Neuronal stem cell (in vitro differentiated cells): ENCODE results near the gene CAPN12.
"Not testable (repeated sequence)": the region's sequence is repeated elsewhere in the genome, so short reads cannot be mapped to it uniquely, and the experiment has no call there.

Source experiments
- DNase-seq: peaks from one replicate; pipeline ENCODE4 v3.0.0-alpha.2; 2013; ENCODE audit warnings: low spot score
- H2AFZ ChIP-seq: one replicate; pipeline ENCODE4 v1.6.1; 2013; ENCODE audit warnings: mild to moderate bottlenecking, low read length, inconsistent platforms
- H2AK5ac ChIP-seq: 2 replicates; pipeline ENCODE4 v1.6.1; 2013; ENCODE audit warnings: low read depth, mild to moderate bottlenecking, inconsistent platforms, low read length, moderate library complexity, mixed read lengths
- H2BK120ac ChIP-seq: 2 replicates; pipeline ENCODE4 v1.6.1; 2013; ENCODE audit warnings: low read depth, mild to moderate bottlenecking, inconsistent platforms, low read length, moderate library complexity, mixed read lengths
- H2BK12ac ChIP-seq: one replicate; pipeline ENCODE4 v1.6.1; 2013; ENCODE audit warnings: low read length, inconsistent platforms
- H2BK15ac ChIP-seq: 2 replicates; pipeline ENCODE4 v1.6.1; 2013; ENCODE audit warnings: mild to moderate bottlenecking, low read length, inconsistent platforms, mixed read lengths
- H2BK5ac ChIP-seq: one replicate; pipeline ENCODE4 v1.6.1; 2013; ENCODE audit warnings: inconsistent platforms, mild to moderate bottlenecking, low read length, moderate library complexity
- H3K14ac ChIP-seq: one replicate; pipeline ENCODE4 v1.6.1; 2013; ENCODE audit warnings: low read length, inconsistent platforms
- H3K18ac ChIP-seq: 2 replicates; pipeline ENCODE4 v1.6.1; 2013; ENCODE audit warnings: low read length, inconsistent platforms
- H3K23ac ChIP-seq: 2 replicates; pipeline ENCODE4 v1.6.1; 2013; ENCODE audit warnings: low read depth, mild to moderate bottlenecking, mixed read lengths, low read length, inconsistent platforms; ENCODE audit not compliant: poor library complexity
- H3K27ac ChIP-seq: replicated peaks from 3 replicates; pipeline ENCODE4 v1.5.1; 2013; ENCODE audit warnings: low read length, inconsistent platforms
- H3K27me3 ChIP-seq, 3 experiments: 2 replicates each; pipeline ENCODE4 v1.6.1; 2013; ENCODE audit warnings: low read length in 3 of 3, mild to moderate bottlenecking in 2 of 3, inconsistent platforms in 1 of 3, low read depth in 1 of 3, mixed read lengths in 1 of 3, moderate library complexity in 1 of 3; ENCODE audit not compliant: control insufficient read depth in 3 of 3, insufficient read depth in 3 of 3
- H3K36me3 ChIP-seq, 2 donors: replicated peaks in 1 of 2; 2 replicates each; pipeline ENCODE4 v1.6.1; 2013; ENCODE audit warnings: low read length in 2 of 2; ENCODE audit not compliant: control insufficient read depth in 2 of 2, insufficient read depth in 2 of 2
- H3K4ac ChIP-seq: 2 replicates; pipeline ENCODE4 v1.6.1; 2013; ENCODE audit warnings: inconsistent platforms, mild to moderate bottlenecking, low read length, moderate library complexity
- H3K4me1 ChIP-seq, 2 donors: 1 replicate in 1 of 2; 2 replicates in 1 of 2; pipeline ENCODE4 v1.6.1; 2013; ENCODE audit warnings: low read length in 2 of 2, low read depth in 1 of 2; ENCODE audit not compliant: control insufficient read depth in 2 of 2, insufficient read depth in 1 of 2
- H3K4me2 ChIP-seq: one replicate; pipeline ENCODE4 v1.6.1; 2013; ENCODE audit warnings: mild to moderate bottlenecking, low read length, inconsistent platforms; ENCODE audit not compliant: insufficient read depth, poor library complexity, severe bottlenecking
- H3K4me3 ChIP-seq, 2 donors: 2 replicates each; pipeline ENCODE4 v1.5.1; 2013; ENCODE audit warnings: low read length in 2 of 2, mild to moderate bottlenecking in 2 of 2, inconsistent platforms in 1 of 2, moderate library complexity in 1 of 2
- H3K79me1 ChIP-seq: one replicate; pipeline ENCODE4 v1.6.1; 2013; ENCODE audit warnings: low read depth, mild to moderate bottlenecking, inconsistent platforms, low read length, moderate library complexity
- H3K9ac ChIP-seq: one replicate; pipeline ENCODE4 v1.6.1; 2013; ENCODE audit warnings: mild to moderate bottlenecking, low read depth, low read length, inconsistent platforms; ENCODE audit not compliant: poor library complexity
- H3K9me3 ChIP-seq, 2 donors: replicated peaks in 1 of 2; 2 replicates each; pipeline versions ENCODE3 to v1.6.1; 2013; ENCODE audit warnings: low read length in 2 of 2, mild to moderate bottlenecking in 2 of 2, inconsistent platforms in 1 of 2, low read depth in 1 of 2, mixed read lengths in 1 of 2, moderate library complexity in 1 of 2; ENCODE audit not compliant: control insufficient read depth in 2 of 2, insufficient read depth in 1 of 2
- H4K8ac ChIP-seq: one replicate; pipeline ENCODE4 v1.6.1; 2013; ENCODE audit warnings: low read depth, mild to moderate bottlenecking, inconsistent platforms, low read length, moderate library complexity
- H4K91ac ChIP-seq: one replicate; pipeline ENCODE4 v1.6.1; 2013; ENCODE audit warnings: low read length, low read depth, mild to moderate bottlenecking, inconsistent platforms; ENCODE audit not compliant: poor library complexity
- WGBS, 2 donors: extraction: QIAGEN DNeasy Blood & Tissue Kit; methylation state at CpG; one replicate each; pipeline ENCODE4 v1.1.7; 2013; ENCODE audit warnings: missing lambda C conversion rate in 2 of 2, mixed read lengths in 1 of 2; ENCODE audit not compliant: insufficient read length in 2 of 2, insufficient replicate concordance in 1 of 2; ENCODE audit errors: extremely low coverage in 2 of 2; 5-methylcytosine and 5-hydroxymethylcytosine counted together

CAPN12 gene

GRCh38 chr19:38770228-38770948 lies 26.1 kb upstream of the CAPN12 start:
- H3K9me3 ChIP-seq, DNase-seq, H4K8ac ChIP-seq, H3K27ac ChIP-seq, H2AK5ac ChIP-seq, H3K79me1 ChIP-seq, H3K4me2 ChIP-seq, H3K14ac ChIP-seq, H2BK120ac ChIP-seq, H3K9ac ChIP-seq, H3K4me1 ChIP-seq, H2BK12ac ChIP-seq, H3K36me3 ChIP-seq, H3K4me3 ChIP-seq, H2BK5ac ChIP-seq, H3K27me3 ChIP-seq, H3K4ac ChIP-seq, H2BK15ac ChIP-seq, H4K91ac ChIP-seq, H3K18ac ChIP-seq, H3K23ac ChIP-seq: not testable (repeated sequence)
- peak overlapping the region; percentile 80 for H2AFZ ChIP-seq
- no CpG with 5 or more reads among the region's 58 CpGs for WGBS, 2 donors

- Histone ChIP-seq H2BK5ac (no peak overlapping the region), H2BK12ac (no peak overlapping the region), H4K8ac (no peak overlapping the region), H3K4ac (no peak overlapping the region), H3K14ac (no peak overlapping the region), H3K79me1 (peaks cover 2% of the 10 kb centered on the region), H3K9me3 (no peaks in the 10 kb centered on the region), H3K4me1 (no peaks in the 10 kb centered on the region), H3K4me2 (no peak overlapping the region), H2BK15ac (peak overlapping the region; percentile 49), H2AFZ (peak overlapping the region; percentile 80), H2BK120ac (peak overlapping the region; percentile 18), H3K27me3 (peaks cover 0 to 5% (median 2%) of the 10 kb centered on the region in 3 experiments), H2AK5ac (no peak overlapping the region), H3K23ac (no peak overlapping the region), H3K9ac (no peak overlapping the region), H4K91ac (no peak overlapping the region), H3K4me3 (no peak overlapping the region), H3K27ac (no peak overlapping the region), H3K18ac (peak overlapping the region; percentile 90), H3K36me3 (no peaks in the 10 kb centered on the region)
- no CpG with 5 or more reads among the region's 42 CpGs for WGBS, 2 donors
- DNase-seq = no peak
These were observed 25.4 kb upstream of the CAPN12 start for GRCh38 chr19:38769635-38770211.

- WGBS, 2 donors = no CpG with 5 or more reads among the region's 10 CpGs
- Histone ChIP-seq H4K91ac (no peak overlapping the region), H3K36me3 (no peaks in the 10 kb centered on the region)
These were observed 22.2 kb upstream of the CAPN12 start for GRCh38 chr19:38766276-38767047.

GRCh38 chr19:38765214-38765613 lies 20.9 kb upstream of the CAPN12 start:
- Histone ChIP-seq H3K4me2 (no peak overlapping the region), H3K18ac (no peak overlapping the region), H3K14ac (no peak overlapping the region), H3K4ac (no peak overlapping the region), H2AK5ac (no peak overlapping the region), H2BK120ac (no peak overlapping the region), H2AFZ (no peak overlapping the region), H3K4me3 (no peak overlapping the region), H2BK15ac (no peak overlapping the region), H4K8ac (no peak overlapping the region), H3K23ac (no peak overlapping the region), H3K27ac (no peak overlapping the region), H3K9ac (no peak overlapping the region), H3K79me1 (peaks cover 2% of the 10 kb centered on the region), H2BK5ac (no peak overlapping the region), H2BK12ac (no peak overlapping the region), H3K9me3 (no peaks in the 10 kb centered on the region), H4K91ac (no peak overlapping the region), H3K36me3 (no peaks in the 10 kb centered on the region), H3K27me3 (no peaks in the 10 kb centered on the region), H3K4me1 (no peaks in the 10 kb centered on the region)
- no peak for DNase-seq
- no CpG with 5 or more reads among the region's 2 CpGs for WGBS, 2 donors

More at GRCh38 chr19:38766276-38767047, 22.2 kb upstream of the CAPN12 start:
- Histone ChIP-seq H2AFZ (no peak overlapping the region), H3K4ac (no peak overlapping the region), H2BK5ac (no peak overlapping the region), H3K4me2 (no peak overlapping the region), H3K79me1 (peaks cover 2% of the 10 kb centered on the region), H3K27ac (no peak overlapping the region), H3K9me3 (no peaks in the 10 kb centered on the region), H3K14ac (no peak overlapping the region), H2BK120ac (no peak overlapping the region), H2AK5ac (no peak overlapping the region), H3K4me3 (no peak overlapping the region), H3K9ac (no peak overlapping the region), H2BK15ac (no peak overlapping the region), H3K27me3 (no peaks in the 10 kb centered on the region), H3K18ac (no peak overlapping the region), H3K4me1 (no peaks in the 10 kb centered on the region), H4K8ac (no peak overlapping the region), H2BK12ac (no peak overlapping the region), H3K23ac (no peak overlapping the region)
- no peak for DNase-seq
